Left ventricle myocardium inferior (tissue), 1 donor: ENCODE results near the gene PKD2L1. TPM values are rescaled to one million over a fixed set of nuclear protein-coding genes. Genes with fewer than 3 reads are reported as not detected.

Experiments
- DNase-seq: peaks from one replicate; pipeline ENCODE4 v3.0.0-alpha.2; 2020
- H3K27ac ChIP-seq: fragments of 200-600 bp; replicated peaks from 2 replicates; pipeline ENCODE4 v1.8.0; 2021
- H3K27me3 ChIP-seq: fragments of 200-600 bp; 2 replicates; pipeline ENCODE4 v1.8.0; 2021; ENCODE audit warnings: low read depth
- H3K36me3 ChIP-seq: fragments of 200-600 bp; 2 replicates; pipeline ENCODE4 v1.8.0; 2021
- H3K4me1 ChIP-seq: fragments of 200-600 bp; 2 replicates; pipeline ENCODE4 v1.8.0; 2021
- H3K4me3 ChIP-seq: fragments of 200-600 bp; 2 replicates; pipeline ENCODE4 v1.8.0; 2021; ENCODE audit warnings: mild to moderate bottlenecking, moderate library complexity
- H3K9me3 ChIP-seq: fragments of 200-600 bp; replicated peaks from 2 replicates; pipeline ENCODE4 v1.8.0; 2021
- CTCF ChIP-seq: fragments of 200-600 bp; IDR thresholded peaks from 2 replicates; pipeline ENCODE4 v1.8.0; 2021; ENCODE audit warnings: antibody characterized with exemption, mild to moderate bottlenecking, borderline replicate concordance
- intact Hi-C: fragments of 100-400 bp; cut with micrococcal nuclease; formaldehyde crosslinking; loops from one replicate; pipeline ENCODE4 v1.11.0; 2022
- total RNA-seq: library from RNA; stranded (reverse); fragmentation: NEBNext Ultra II Directional; extraction: Animal tissue kit (Norgen Biotek cat#: 25700); gene quantifications from one replicate; pipeline ENCODE4 v1.2.1, GENCODE V29; 2021
- donor health status: DM: no; HTN: yes; CAD: no; lungs with severe emphysema.

PKD2L1 gene
- total RNA-seq, 1 donor from 2014 or later, result not detected

GRCh38 chr10:100319707-100320402, 10.2 kb downstream of the PKD2L1 start:
- intact Hi-C loops, result no loop called here
- no peak overlapping the region for H3K27ac ChIP-seq
- no peaks in the 10 kb centered on the region for H3K4me1 ChIP-seq
- TF ChIP-seq CTCF, result no peak
- DNase-seq, result no peak
- no peak overlapping the region for H3K4me3 ChIP-seq
- peaks cover 85% of the 10 kb centered on the region for H3K27me3 ChIP-seq
- H3K9me3 ChIP-seq, result no peaks in the 10 kb centered on the region
- H3K36me3 ChIP-seq, result no peaks in the 10 kb centered on the region

- H3K27me3 ChIP-seq, result peaks cover 83% of the 10 kb centered on the region
- no peaks in the 10 kb centered on the region for H3K4me1 ChIP-seq
- no peaks in the 10 kb centered on the region for H3K36me3 ChIP-seq
- no peak overlapping the region for H3K27ac ChIP-seq
- H3K4me3 ChIP-seq, result no peak overlapping the region
- DNase-seq, result no peak
- intact Hi-C loops, result no loop called here
- H3K9me3 ChIP-seq, result no peaks in the 10 kb centered on the region
- TF ChIP-seq CTCF, result no peak
These were observed 11.8 kb downstream of the PKD2L1 start for GRCh38 chr10:100318207-100318606.

- TF ChIP-seq CTCF, result no peak
- Histone ChIP-seq H3K27me3 (peaks cover 93% of the 10 kb centered on the region), H3K4me1 (no peaks in the 10 kb centered on the region), H3K36me3 (no peaks in the 10 kb centered on the region), H3K9me3 (no peaks in the 10 kb centered on the region), H3K27ac (no peak overlapping the region), H3K4me3 (no peak overlapping the region)
- DNase-seq, result no peak
- intact Hi-C loops, result no loop called here
These were observed 14.4 kb downstream of the PKD2L1 start for GRCh38 chr10:100315615-100316014.

- TF ChIP-seq CTCF, result no peak
- H3K36me3 ChIP-seq, result no peaks in the 10 kb centered on the region
- peaks cover 90% of the 10 kb centered on the region for H3K27me3 ChIP-seq
- DNase-seq, result no peak
- H3K9me3 ChIP-seq, result no peaks in the 10 kb centered on the region
- H3K4me1 ChIP-seq, result no peaks in the 10 kb centered on the region
- intact Hi-C loops, result no loop called here
- no peak overlapping the region for H3K4me3 ChIP-seq
- H3K27ac ChIP-seq, result no peak overlapping the region
These were observed 18.7 kb downstream of the PKD2L1 start for GRCh38 chr10:100311298-100311697.

- DNase-seq, result no peak
- intact Hi-C loops, result no loop called here
- no peak overlapping the region for H3K27ac ChIP-seq
- no peaks in the 10 kb centered on the region for H3K9me3 ChIP-seq
- no peak for TF ChIP-seq CTCF
- H3K36me3 ChIP-seq, result no peaks in the 10 kb centered on the region
- no peak overlapping the region for H3K4me3 ChIP-seq
- no peaks in the 10 kb centered on the region for H3K4me1 ChIP-seq
- peaks cover 86% of the 10 kb centered on the region for H3K27me3 ChIP-seq
These were observed 22.3 kb downstream of the PKD2L1 start for GRCh38 chr10:100307684-100308083.
